Measurements from ENCODE around the gene MMP13. TPM values are rescaled to one million over a fixed set of nuclear protein-coding genes. Genes with fewer than 3 reads are reported as not detected.

MMP13 gene
- total and polyA plus RNA-seq, 2 of the 4 experiments (the other 2 are of a cell fraction), result not detected

DNA sequence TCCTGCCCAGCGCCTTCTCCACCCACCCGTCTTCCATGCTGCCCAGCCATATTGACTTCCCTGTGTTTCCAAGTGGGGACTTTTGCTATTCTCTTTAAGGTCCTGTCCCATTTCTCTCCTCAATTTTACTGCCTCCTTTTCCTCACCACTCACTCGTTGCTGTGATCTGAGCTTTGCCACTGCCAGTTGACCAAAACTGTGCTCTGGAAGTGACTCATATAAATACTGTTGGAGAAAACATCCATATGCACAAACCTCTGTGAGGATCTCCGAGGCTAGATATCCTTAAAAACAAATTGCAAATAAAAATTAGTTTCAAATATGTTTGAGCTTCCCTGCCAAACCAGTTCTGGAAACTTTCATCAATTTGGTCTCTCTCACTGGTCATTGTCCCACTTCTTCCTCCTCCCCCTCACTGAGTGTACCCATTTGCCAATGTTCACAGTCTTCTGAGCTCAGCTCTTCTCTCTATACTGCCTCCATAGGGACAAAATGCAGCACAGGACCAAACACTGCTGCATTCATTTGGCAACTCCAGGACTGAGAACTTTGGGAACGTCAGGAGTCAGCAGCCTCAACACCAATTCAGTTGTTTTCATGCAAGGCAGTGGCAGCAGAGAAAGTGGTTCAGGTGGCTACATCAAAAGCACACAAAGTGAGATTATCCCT lies 34.0 kb upstream of the MMP13 start:
- dilution Hi-C loops (cut with HindIII; ENCODE audit: low sequenced_read_pairs, unreplicated experiment), result no loop called here
- no TSS peak for BruUV-seq (replicated peaks)
- Histone ChIP-seq H3K18ac (ENCODE audit: low read depth, low read length) (peak overlapping the region; percentile 67), H2BK120ac (ENCODE audit: low read depth, low read length) (peak overlapping the region; percentile 95), H3K4me3 (ENCODE audit: insufficient read depth, low read depth, low read length) (no peak overlapping the region), H3K23ac (ENCODE audit: low read depth, low read length) (peak overlapping the region; percentile 91), H2BK20ac (ENCODE audit: low read depth, low read length) (peak overlapping the region; percentile 96), H3K4ac (ENCODE audit: low read depth, low read length) (peak overlapping the region; percentile 84), H4K8ac (ENCODE audit: low read depth in 2 of 2, low read length in 2 of 2) (peak overlapping the region; percentile 25 to 61), H3K27me3 (ENCODE audit: control insufficient read depth, insufficient read depth, low read length) (no peaks in the 10 kb centered on the region), H2AFZ (replicated peaks; ENCODE audit: low read length, poor library complexity) (peak overlapping the region; percentile 84), H2BK5ac (ENCODE audit: low read depth, low read length, poor library complexity, severe bottlenecking) (peak overlapping the region; percentile 63), H3K27ac (ENCODE audit: insufficient read depth, low read length) (peak overlapping the region; percentile 58), H3K36me3 (ENCODE audit: control insufficient read depth, insufficient read depth, low read length) (no peaks in the 10 kb centered on the region), H3K56ac (ENCODE audit: extremely low read depth, insufficient read depth, low read length) (peak overlapping the region; percentile 37; the same call in 1 of the 2 replicates), H3K4me2 (ENCODE audit: low read depth, low read length) (peak overlapping the region; percentile 39; the same call in 1 of the 2 replicates), H3K14ac (replicated peaks; ENCODE audit: low read depth, low read length) (peak overlapping the region; percentile 88), H3K4me1 (ENCODE audit: control insufficient read depth, insufficient read depth, low read length) (peaks cover 7% of the 10 kb centered on the region), H2BK15ac (ENCODE audit: low read depth, low read length) (peak overlapping the region; percentile 89), H4K5ac (ENCODE audit: low read depth, low read length) (peak overlapping the region; percentile 40; the same call in 1 of the 2 replicates), H4K20me1 (ENCODE audit: insufficient read depth, low read length) (no peaks in the 10 kb centered on the region), H2AK9ac (replicated peaks; ENCODE audit: low read depth, low read length, poor library complexity) (peak overlapping the region; percentile 86), H3K79me1 (ENCODE audit: low read depth in 1 of 2, low read length in 2 of 2) (0 out of 4 replicates have a peak, but pooled peaks cover 0 to 4% of the 10 kb centered on the region in 2 experiments), H3K9me3 (ENCODE audit: control insufficient read depth, insufficient read depth, low read length) (no peaks in the 10 kb centered on the region), H2AK5ac (ENCODE audit: low read depth, low read length) (peak overlapping the region; percentile 82), H3K9ac (ENCODE audit: low read depth, low read length) (no peak overlapping the region), H4K91ac (ENCODE audit: insufficient read depth, low read depth, low read length) (peak overlapping the region; percentile 86), H3K9me1 (ENCODE audit: insufficient read depth, low read length) (peaks cover 8% of the 10 kb centered on the region)
- intact Hi-C loops (cut with micrococcal nuclease), result loop anchor here (2.0 kb wide), 1 partner anchor 73 kb away; no protein-coding TSS in a partner anchor
- POLR2A ChIA-PET (ENCODE audit: unreplicated experiment), result no interaction called here
- WGBS, 2 experiments (ENCODE audit: extremely low coverage in 2 of 2, insufficient read length in 1 of 2), result no CpG with 5 or more reads among the region's 5 CpGs
- in situ Hi-C loops (cut with MboI; ENCODE audit: low sequenced_read_pairs), result no loop called here
- ATAC-seq (ENCODE audit: low read depth), result peak; percentile 88
- peak; percentile 79 for DNase-seq
- TF ChIP-seq CEBPB (IDR thresholded peaks at IDR 0.05; ENCODE audit: low read depth, low read length), result no peak
- TF ChIP-seq FOS (IDR thresholded peaks at IDR 0.05; ENCODE audit: low read depth, low read length), result peak; percentile 53; the same call in 1 of the 2 replicates
- no peak for TF ChIP-seq MAZ (IDR thresholded peaks at IDR 0.05; ENCODE audit: borderline replicate concordance, low read depth, low read length)
- CTCF ChIA-PET, result no interaction called here
